GM12874 (cell line): ENCODE results near the gene PARD3B.

Experiments
- TF ChIP-seq, protein P1 (sequence below): IDR thresholded peaks from 2 replicates; pipeline ENCODE4 v1.5.1; 2011; ENCODE audit warnings: low read depth, mild to moderate bottlenecking, control low read depth, low read length, moderate library complexity; ENCODE audit not compliant: insufficient read depth

The PARD3B gene

DNA sequence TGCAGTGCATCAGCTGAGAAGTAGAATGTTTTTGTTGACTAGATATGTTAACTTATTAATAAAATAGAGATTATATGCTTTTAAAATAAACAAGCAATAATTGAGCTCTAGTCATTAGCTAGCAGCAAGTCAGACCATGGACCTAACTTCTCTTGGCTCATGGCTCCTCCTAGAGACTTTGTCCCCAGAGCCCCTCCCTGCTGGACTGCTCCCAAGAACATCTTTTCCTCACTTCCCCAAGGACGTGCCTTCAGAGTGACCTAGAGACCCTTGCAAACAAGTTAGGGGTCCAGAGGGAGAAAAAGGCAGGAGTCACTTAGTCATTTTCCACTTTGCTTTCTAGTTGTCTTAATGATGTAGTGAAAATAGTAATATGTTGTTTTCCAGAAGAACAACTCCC, 824.5 kb downstream of the PARD3B start:
- TF ChIP-seq, protein P1, sequence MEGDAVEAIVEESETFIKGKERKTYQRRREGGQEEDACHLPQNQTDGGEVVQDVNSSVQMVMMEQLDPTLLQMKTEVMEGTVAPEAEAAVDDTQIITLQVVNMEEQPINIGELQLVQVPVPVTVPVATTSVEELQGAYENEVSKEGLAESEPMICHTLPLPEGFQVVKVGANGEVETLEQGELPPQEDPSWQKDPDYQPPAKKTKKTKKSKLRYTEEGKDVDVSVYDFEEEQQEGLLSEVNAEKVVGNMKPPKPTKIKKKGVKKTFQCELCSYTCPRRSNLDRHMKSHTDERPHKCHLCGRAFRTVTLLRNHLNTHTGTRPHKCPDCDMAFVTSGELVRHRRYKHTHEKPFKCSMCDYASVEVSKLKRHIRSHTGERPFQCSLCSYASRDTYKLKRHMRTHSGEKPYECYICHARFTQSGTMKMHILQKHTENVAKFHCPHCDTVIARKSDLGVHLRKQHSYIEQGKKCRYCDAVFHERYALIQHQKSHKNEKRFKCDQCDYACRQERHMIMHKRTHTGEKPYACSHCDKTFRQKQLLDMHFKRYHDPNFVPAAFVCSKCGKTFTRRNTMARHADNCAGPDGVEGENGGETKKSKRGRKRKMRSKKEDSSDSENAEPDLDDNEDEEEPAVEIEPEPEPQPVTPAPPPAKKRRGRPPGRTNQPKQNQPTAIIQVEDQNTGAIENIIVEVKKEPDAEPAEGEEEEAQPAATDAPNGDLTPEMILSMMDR: no peak

DNA sequence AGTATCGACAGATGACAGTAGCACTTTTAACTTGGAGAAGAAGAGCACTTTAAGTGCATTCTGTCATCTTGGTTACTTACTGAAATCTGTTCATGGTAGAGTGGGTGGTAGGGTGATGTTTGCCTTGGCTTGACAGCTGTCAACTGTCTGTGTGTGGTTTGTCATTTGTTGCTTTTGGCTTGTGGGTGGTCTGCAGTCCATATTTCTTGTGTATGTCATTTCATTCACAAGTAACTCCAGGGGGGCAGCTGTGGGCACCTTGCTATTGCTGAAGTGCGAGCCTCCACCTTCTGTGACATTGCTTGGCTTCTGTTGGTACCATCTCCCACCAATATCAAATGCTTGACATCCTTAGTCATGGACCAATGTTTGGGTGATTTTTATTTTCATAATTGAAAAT, 825.5 kb downstream of the PARD3B start:
- TF ChIP-seq, protein P1: no peak

DNA sequence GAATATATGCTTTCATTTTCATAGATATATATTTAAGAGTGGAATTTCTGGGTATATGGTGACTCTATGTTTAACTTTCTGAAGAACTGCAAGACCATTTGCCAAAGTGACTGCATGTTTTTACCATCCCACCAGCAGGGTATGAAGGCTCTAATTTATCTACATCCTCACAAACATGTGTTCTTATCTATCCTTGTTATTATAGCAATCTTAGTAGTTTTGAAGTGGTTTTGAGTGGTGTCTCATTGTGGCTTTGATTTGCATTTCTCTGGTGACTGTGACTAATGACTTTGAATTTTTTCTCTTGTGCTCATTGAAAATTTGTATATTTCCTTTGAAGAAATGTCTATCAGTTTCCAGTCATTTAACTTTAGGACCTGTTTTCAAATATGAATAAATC, 826.9 kb downstream of the PARD3B start:
- TF ChIP-seq, protein P1: no peak

DNA sequence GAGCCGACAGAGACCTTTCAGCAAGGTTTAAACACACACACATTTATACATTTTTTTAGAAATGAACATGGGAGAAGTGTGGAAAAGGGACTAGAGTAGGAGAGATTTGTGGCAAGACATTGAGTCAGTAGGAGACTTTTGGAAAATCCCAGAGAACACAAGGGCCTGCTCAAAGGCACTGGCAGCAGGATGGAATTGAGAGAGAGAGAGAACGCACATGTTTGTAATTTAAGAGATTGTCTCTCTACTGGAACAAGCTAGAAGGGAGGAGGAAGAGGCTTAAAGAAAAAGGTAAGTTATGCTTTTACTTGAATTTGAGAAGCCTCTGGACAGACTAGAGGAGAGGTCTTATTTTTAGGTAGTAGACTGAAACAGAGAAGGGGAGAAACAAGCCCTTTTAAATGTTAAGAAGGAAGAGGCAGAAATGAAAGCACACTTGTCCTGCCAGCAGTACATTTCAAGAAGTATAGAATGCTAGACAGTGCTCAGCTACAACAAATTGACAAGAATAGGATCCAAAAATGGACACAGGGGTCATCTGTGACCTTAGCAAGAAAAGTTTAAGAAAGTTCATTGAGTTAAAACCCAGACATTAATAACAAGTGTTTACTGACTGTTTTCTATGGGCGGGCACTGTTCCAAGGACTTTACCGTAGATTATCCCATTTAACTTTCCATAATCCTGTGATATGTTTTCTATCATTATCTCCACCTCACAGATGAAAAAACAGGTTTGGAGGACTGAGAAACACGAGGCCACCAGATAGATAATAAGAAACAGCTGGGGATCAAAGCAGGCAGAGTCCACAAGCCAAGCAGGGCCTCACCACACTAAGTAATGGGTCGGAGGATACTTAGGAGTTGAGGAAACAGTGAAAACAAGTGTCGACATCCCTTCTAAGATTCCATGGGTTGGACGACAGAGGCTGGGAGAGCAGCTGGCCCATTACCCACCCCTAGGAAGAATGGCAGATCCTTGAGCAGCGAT, 830.5 kb downstream of the PARD3B start:
- TF ChIP-seq, protein P1: no peak

DNA sequence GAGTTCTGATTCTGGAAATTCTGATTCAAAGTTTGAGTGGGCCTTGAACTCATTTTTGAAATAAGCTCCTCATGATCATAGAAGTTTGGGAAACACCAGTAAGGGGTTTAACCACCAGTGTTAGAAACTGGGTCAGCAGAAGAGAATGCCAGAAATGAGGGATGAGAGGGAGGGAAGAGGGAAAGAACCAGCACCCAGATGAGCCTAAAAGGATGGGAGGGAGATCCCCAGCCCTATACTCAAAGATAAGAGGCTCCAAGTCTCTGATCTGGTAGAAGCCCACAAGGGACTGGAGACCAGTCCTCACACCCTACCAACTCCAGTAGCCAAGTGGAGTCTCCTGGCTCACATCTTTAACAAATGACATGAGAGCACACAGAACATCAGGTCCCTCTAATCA, 832.0 kb downstream of the PARD3B start:
- TF ChIP-seq, protein P1: no peak

DNA sequence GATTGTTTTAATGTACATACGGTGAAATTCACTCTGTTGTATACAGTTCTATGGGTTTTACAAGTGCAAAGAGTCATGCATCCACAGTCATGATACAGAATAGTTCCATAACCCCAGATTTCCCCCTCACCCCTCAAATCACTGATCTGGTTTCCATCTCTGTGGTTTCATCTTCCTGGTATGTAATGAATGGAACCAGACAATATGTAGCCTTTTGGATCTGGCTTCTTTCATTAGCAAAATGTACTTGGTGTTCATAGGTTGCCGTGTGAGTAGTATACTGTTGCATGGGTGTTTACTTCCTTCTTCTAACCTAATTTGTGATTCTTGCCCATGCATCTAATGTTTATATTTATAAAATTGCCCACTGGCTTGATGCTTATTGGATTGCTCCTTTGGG, 838.3 kb downstream of the PARD3B start:
- TF ChIP-seq, protein P1: no peak

DNA sequence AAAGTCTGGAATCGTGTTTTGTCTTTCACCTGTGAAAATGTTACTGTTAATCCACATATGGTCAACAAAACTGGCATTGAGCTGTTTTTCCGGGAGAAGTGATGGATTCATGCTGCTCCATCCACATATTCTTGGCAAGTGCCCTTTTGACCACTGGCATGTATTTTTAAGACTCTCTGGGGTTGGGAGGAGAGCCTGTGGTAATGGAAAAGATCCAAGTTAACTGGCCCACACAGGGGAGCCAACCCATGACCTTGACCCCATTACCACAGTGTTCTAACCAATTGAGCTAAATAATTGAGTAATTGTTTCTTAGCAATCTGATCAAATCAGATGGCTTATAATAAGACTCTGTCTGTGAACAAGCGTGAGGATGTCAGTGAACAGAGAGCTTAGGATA, 840.8 kb downstream of the PARD3B start:
- TF ChIP-seq, protein P1: no peak
